H9 (cell line): ENCODE data around the gene FOXM1. TPM values are rescaled to one million over a fixed set of nuclear protein-coding genes. Genes with fewer than 3 reads are reported as not detected.

Experiments used
- DNase-seq: peaks from one replicate; pipeline ENCODE4 v3.0.0-alpha.2; 2017
- H2AFZ ChIP-seq: one replicate; pipeline ENCODE4 v1.6.1; 2013; ENCODE audit warnings: mild to moderate bottlenecking, low read length, control low read depth, moderate library complexity
- H2AK5ac ChIP-seq: 2 replicates; pipeline ENCODE4 v1.6.1; 2013; ENCODE audit warnings: low read length, control low read depth, mixed read lengths; ENCODE audit not compliant: insufficient read length
- H2BK120ac ChIP-seq: one replicate; pipeline ENCODE4 v1.6.1; 2013; ENCODE audit warnings: low read depth, mild to moderate bottlenecking, low read length, control low read depth, inconsistent platforms; ENCODE audit not compliant: poor library complexity, severe bottlenecking
- H2BK12ac ChIP-seq: 2 replicates; pipeline ENCODE4 v1.6.1; 2013; ENCODE audit warnings: low read length, control low read depth, mixed read lengths, low read depth; ENCODE audit not compliant: insufficient read length
- H2BK15ac ChIP-seq: 2 replicates; pipeline ENCODE4 v1.6.1; 2013; ENCODE audit warnings: low read depth, low read length, control low read depth
- H2BK20ac ChIP-seq: one replicate; pipeline ENCODE4 v1.6.1; 2013; ENCODE audit warnings: low read depth, mild to moderate bottlenecking, low read length, control low read depth, inconsistent platforms; ENCODE audit not compliant: poor library complexity, severe bottlenecking
- H2BK5ac ChIP-seq: 2 replicates; pipeline ENCODE4 v1.6.1; 2013; ENCODE audit warnings: low read length, control low read depth, mixed read lengths; ENCODE audit not compliant: insufficient read length
- H3K14ac ChIP-seq: 2 replicates; pipeline ENCODE4 v1.6.1; 2013; ENCODE audit warnings: low read length, control low read depth; ENCODE audit not compliant: insufficient read depth
- H3K18ac ChIP-seq: 2 replicates; pipeline ENCODE4 v1.6.1; 2013; ENCODE audit warnings: low read depth, mild to moderate bottlenecking, mixed read lengths, low read length, control low read depth; ENCODE audit not compliant: insufficient read length
- H3K23ac ChIP-seq: 2 replicates; pipeline ENCODE4 v1.6.1; 2013; ENCODE audit warnings: low read length, control low read depth, mixed read lengths, low read depth; ENCODE audit not compliant: insufficient read length
- H3K23me2 ChIP-seq: 2 replicates; pipeline ENCODE4 v1.6.1; 2013; ENCODE audit warnings: low read depth, mild to moderate bottlenecking, mixed read lengths, low read length, control low read depth; ENCODE audit not compliant: insufficient read length, poor library complexity, severe bottlenecking
- H3K27ac ChIP-seq: 2 replicates; pipeline ENCODE4 v1.5.1; 2013; ENCODE audit warnings: low read length, control low read depth, mixed read lengths, low read depth; ENCODE audit not compliant: insufficient read length
- H3K27me3 ChIP-seq: 2 replicates; pipeline ENCODE4 v1.6.1; 2013; ENCODE audit warnings: low read length, control low read depth, inconsistent platforms; ENCODE audit not compliant: insufficient read depth
- H3K4ac ChIP-seq: 2 replicates; pipeline ENCODE4 v1.6.1; 2013; ENCODE audit warnings: low read depth, mild to moderate bottlenecking, control low read depth, inconsistent platforms, low read length, moderate library complexity
- H3K4me1 ChIP-seq: 2 replicates; pipeline ENCODE4 v1.6.1; 2013; ENCODE audit warnings: low read length, control low read depth, inconsistent platforms; ENCODE audit not compliant: insufficient read depth
- H3K4me2 ChIP-seq: 2 replicates; pipeline ENCODE4 v1.6.1; 2013; ENCODE audit warnings: low read length, control low read depth, mixed read lengths; ENCODE audit not compliant: insufficient read length, insufficient read depth
- H3K56ac ChIP-seq: 2 replicates; pipeline ENCODE4 v1.6.1; 2013; ENCODE audit warnings: low read depth, mild to moderate bottlenecking, mixed read lengths, low read length, control low read depth; ENCODE audit not compliant: insufficient read length
- H3K79me1 ChIP-seq: 2 replicates; pipeline ENCODE4 v1.6.1; 2013; ENCODE audit warnings: low read depth, mild to moderate bottlenecking, moderate library complexity, low read length, control low read depth, inconsistent platforms; ENCODE audit not compliant: insufficient read depth, poor library complexity, severe bottlenecking
- H3K79me2 ChIP-seq: 2 replicates; pipeline ENCODE4 v1.6.1; 2013; ENCODE audit warnings: low read length, control low read depth, inconsistent platforms; ENCODE audit not compliant: insufficient read depth
- H3K9ac ChIP-seq: 2 replicates; pipeline ENCODE4 v1.6.1; 2013; ENCODE audit warnings: low read length, control low read depth, mixed read lengths; ENCODE audit not compliant: insufficient read length; ENCODE audit errors: extremely low read depth
- H3K9me3 ChIP-seq: one replicate; pipeline ENCODE4 v1.6.1; 2013; ENCODE audit warnings: low read depth, low read length, inconsistent platforms; ENCODE audit not compliant: control insufficient read depth
- H3T11ph ChIP-seq: one replicate; pipeline ENCODE4 v1.6.1; 2013; ENCODE audit warnings: mild to moderate bottlenecking, low read length, control low read depth, inconsistent platforms
- H4K20me1 ChIP-seq: one replicate; pipeline ENCODE4 v1.6.1; 2013; ENCODE audit not compliant: control insufficient read depth, insufficient read length, insufficient read depth
- H4K5ac ChIP-seq: 2 replicates; pipeline ENCODE4 v1.6.1; 2013; ENCODE audit warnings: low read depth, mild to moderate bottlenecking, mixed read lengths, low read length, control low read depth; ENCODE audit not compliant: insufficient read length
- H4K8ac ChIP-seq: replicated peaks from 2 replicates; pipeline ENCODE4 v1.6.1; 2013; ENCODE audit warnings: low read length, control low read depth, mixed read lengths, low read depth; ENCODE audit not compliant: insufficient read length
- H4K91ac ChIP-seq: 2 replicates; pipeline ENCODE4 v1.6.1; 2013; ENCODE audit warnings: low read depth, mild to moderate bottlenecking, moderate library complexity, mixed read lengths, low read length, control low read depth; ENCODE audit not compliant: insufficient read length
- H3K27ac Mint-ChIP-seq, 3 experiments: 2 replicates in 2 of 3; 3 replicates in 1 of 3; pipeline ENCODE4 v1.8.0; 2020 to 2021; ENCODE audit warnings: mixed read lengths in 3 of 3, mild to moderate bottlenecking in 1 of 3, moderate library complexity in 1 of 3
- H3K27me3 Mint-ChIP-seq: 2 replicates; pipeline ENCODE4 v1.8.0; 2021; ENCODE audit warnings: low read depth, mild to moderate bottlenecking, moderate library complexity, mixed read lengths
- H3K36me3 Mint-ChIP-seq, 3 experiments: 2 replicates in 2 of 3; 3 replicates in 1 of 3; pipeline ENCODE4 v1.8.0; 2020 to 2021; ENCODE audit warnings: low read depth in 3 of 3, mixed read lengths in 3 of 3; ENCODE audit not compliant: insufficient read depth in 1 of 3
- H3K4me1 Mint-ChIP-seq, 2 experiments: 2 replicates each; pipeline ENCODE4 v1.8.0; 2020; ENCODE audit warnings: mixed read lengths in 2 of 2
- H3K4me3 Mint-ChIP-seq, 2 experiments: 2 replicates in 1 of 2; 3 replicates in 1 of 2; pipeline ENCODE4 v1.8.0; 2020 to 2021; ENCODE audit warnings: mild to moderate bottlenecking in 2 of 2, mixed read lengths in 2 of 2, moderate library complexity in 1 of 2
- H3K9me3 Mint-ChIP-seq, 2 experiments: 2 replicates in 1 of 2; 3 replicates in 1 of 2; pipeline ENCODE4 v1.8.0; 2020; ENCODE audit warnings: mild to moderate bottlenecking in 2 of 2, mixed read lengths in 2 of 2, moderate library complexity in 1 of 2
- CTCF ChIP-seq: fragments of 200-600 bp; sonication (generic); conservative IDR thresholded peaks from 3 replicates; pipeline ENCODE4 v1.8.0; 2021; ENCODE audit warnings: antibody characterized with exemption, mild to moderate bottlenecking
- WGBS: extraction: QIAGEN DNeasy Blood & Tissue Kit; methylation state at CpG from one replicate; pipeline ENCODE4 v1.1.7; 2013; ENCODE audit warnings: missing lambda C conversion rate, low lambda C conversion rate, mixed read lengths; ENCODE audit not compliant: insufficient read length; ENCODE audit errors: extremely low coverage; 5-methylcytosine and 5-hydroxymethylcytosine counted together
- total RNA-seq: library from RNA; stranded (reverse); gene quantifications from 2 replicates; pipeline ENCODE4 v1.2.1, GENCODE V29; 2021

Gene FOXM1
- total RNA-seq, 1 experiment from 2014 or later = 109 TPM

- Histone ChIP-seq H3T11ph (no peak overlapping the region), H2BK20ac (no peak overlapping the region), H4K8ac (no peak overlapping the region), H3K4ac (no peak overlapping the region), H3K56ac (no peak overlapping the region), H3K23ac (no peak overlapping the region), H3K4me1 (peaks cover 6% of the 10 kb centered on the region; the same call in 1 of the 2 replicates), H3K4me2 (no peak overlapping the region), H2BK12ac (peak overlapping the region; percentile 52), H2AK5ac (no peak overlapping the region), H3K9me3 (no peaks in the 10 kb centered on the region), H3K79me1 (no peaks in the 10 kb centered on the region), H2AFZ (no peak overlapping the region), H3K27me3 (no peaks in the 10 kb centered on the region), H3K14ac (no peak overlapping the region; the same call in 1 of the 2 replicates), H4K5ac (no peak overlapping the region), H2BK5ac (no peak overlapping the region), H4K91ac (no peak overlapping the region), H4K20me1 (no peaks in the 10 kb centered on the region), H3K18ac (peak overlapping the region; percentile 6), H2BK15ac (no peak overlapping the region), H3K27ac (peak overlapping the region; percentile 18), H3K23me2 (no peaks in the 10 kb centered on the region), H3K79me2 (no peaks in the 10 kb centered on the region), H3K9ac (no peak overlapping the region), H2BK120ac (no peak overlapping the region)
- H3K4me3 Mint-ChIP-seq = no peak overlapping the region
- TF ChIP-seq CTCF = no peak
- H3K36me3 Mint-ChIP-seq = peaks cover 2 to 21% (median 16%) of the 10 kb centered on the region in 3 experiments; a peak in 6 of 7 replicates
- H3K27me3 Mint-ChIP-seq = no peaks in the 10 kb centered on the region
- H3K9me3 Mint-ChIP-seq = no peaks in the 10 kb centered on the region
- no peak for DNase-seq
- no CpG with 5 or more reads among the region's 3 CpGs for WGBS
- H3K27ac Mint-ChIP-seq = peak overlapping the region; percentile 61 to 93 (median 89); a peak in 4 of 7 replicates
- H3K4me1 Mint-ChIP-seq = peaks cover 15 to 34% of the 10 kb centered on the region in 2 experiments
Observed at GRCh38 chr12:2912216-2912575, 35.2 kb upstream of the FOXM1 start.
